RWPE2 (cell line): Measurements from ENCODE around the gene DCBLD2.
A peak's percentile ranks its signal among the peaks of the same experiment; 100 is the strongest.
"Not testable (repeated sequence)": the region's sequence is repeated elsewhere in the genome, so short reads cannot be mapped to it uniquely, and the experiment has no call there.

Experiments used
- ATAC-seq: fragments of 200-7000 bp; cut with Tn5 transposase; 3 replicates; pipeline ENCODE4 v1.9.1; 2021; ENCODE audit warnings: low read depth
- DNase-seq: peaks from one replicate; pipeline ENCODE4 v3.0.0-alpha.2; 2020; ENCODE audit warnings: low spot score
- H3K27ac ChIP-seq: fragments of 450-650 bp; 2 replicates; pipeline ENCODE4 v1.5.1; 2017; ENCODE audit warnings: mild to moderate bottlenecking; ENCODE audit not compliant: poor library complexity, severe bottlenecking
- H3K27me3 ChIP-seq: fragments of 250-450 bp; sonication (Bioruptor Pico); 2 replicates; pipeline ENCODE4 v1.5.1; 2021; ENCODE audit warnings: mild to moderate bottlenecking, moderate library complexity; ENCODE audit not compliant: insufficient read depth, poor library complexity, severe bottlenecking
- H3K36me3 ChIP-seq: fragments of 250-450 bp; sonication (Bioruptor Pico); 2 replicates; pipeline ENCODE4 v1.5.1; 2020; ENCODE audit warnings: low read depth, mild to moderate bottlenecking, moderate library complexity
- H3K4me1 ChIP-seq: fragments of 250-450 bp; sonication (Bioruptor Pico); 2 replicates; pipeline ENCODE4 v1.5.1; 2021; ENCODE audit warnings: mild to moderate bottlenecking, moderate library complexity; ENCODE audit not compliant: insufficient read depth, poor library complexity, severe bottlenecking
- H3K4me3 ChIP-seq: fragments of 250-450 bp; sonication (Bioruptor Pico); 2 replicates; pipeline ENCODE4 v1.5.1; 2021; ENCODE audit warnings: mild to moderate bottlenecking, moderate library complexity; ENCODE audit not compliant: severe bottlenecking
- H3K9me3 ChIP-seq: fragments of 250-450 bp; sonication (Bioruptor Pico); 2 replicates; pipeline ENCODE4 v1.5.1; 2021; ENCODE audit warnings: mild to moderate bottlenecking, moderate library complexity; ENCODE audit not compliant: severe bottlenecking
- CTCF ChIP-seq: fragments of 450-650 bp; IDR thresholded peaks from one replicate; pipeline ENCODE4 v1.5.1; 2017; ENCODE audit warnings: mild to moderate bottlenecking, moderate library complexity; ENCODE audit not compliant: poor library complexity, severe bottlenecking

The DCBLD2 gene

GRCh38 chr3:98877132-98877531 lies 24.4 kb downstream of the DCBLD2 start:
- peak overlapping the region; percentile 35 for H3K27ac ChIP-seq
- H3K36me3 ChIP-seq = peaks cover 99% of the 10 kb centered on the region
- no peak for DNase-seq
- H3K9me3 ChIP-seq = no peaks in the 10 kb centered on the region
- TF ChIP-seq CTCF = no peak
- H3K4me3 ChIP-seq = no peak overlapping the region
- no peaks in the 10 kb centered on the region for H3K27me3 ChIP-seq
- peaks cover 13% of the 10 kb centered on the region for H3K4me1 ChIP-seq
- ATAC-seq = peak; percentile 58

GRCh38 chr3:98875535-98875934 lies 26.0 kb downstream of the DCBLD2 start:
- H3K27ac ChIP-seq = peak overlapping the region; percentile 13
- no peak overlapping the region for H3K4me3 ChIP-seq
- no peaks in the 10 kb centered on the region for H3K9me3 ChIP-seq
- peaks cover 10% of the 10 kb centered on the region for H3K4me1 ChIP-seq
- H3K36me3 ChIP-seq = peaks cover 99% of the 10 kb centered on the region
- H3K27me3 ChIP-seq = no peaks in the 10 kb centered on the region
- ATAC-seq (no peak), DNase-seq (no peak)
- TF ChIP-seq CTCF = no peak

- Histone ChIP-seq H3K27me3 (no peaks in the 10 kb centered on the region), H3K4me3 (no peak overlapping the region), H3K4me1 (peaks cover 10% of the 10 kb centered on the region), H3K9me3 (no peaks in the 10 kb centered on the region), H3K27ac (peak overlapping the region; percentile 13), H3K36me3 (peaks cover 97% of the 10 kb centered on the region)
- ATAC-seq = no peak
- no peak for DNase-seq
- TF ChIP-seq CTCF = no peak
Measured at GRCh38 chr3:98874602-98875249, 26.8 kb downstream of the DCBLD2 start.

- ATAC-seq = no peak
- Histone ChIP-seq H3K27ac (no peak overlapping the region), H3K36me3 (peaks cover 99% of the 10 kb centered on the region), H3K27me3 (no peaks in the 10 kb centered on the region), H3K4me3 (no peak overlapping the region), H3K4me1 (no peaks in the 10 kb centered on the region), H3K9me3 (peaks cover 8% of the 10 kb centered on the region)
- no peak for DNase-seq
- no peak for TF ChIP-seq CTCF
Measured at GRCh38 chr3:98869391-98869790, 32.1 kb downstream of the DCBLD2 start.

GRCh38 chr3:98857971-98858370 lies 43.5 kb downstream of the DCBLD2 start:
- DNase-seq, H3K9me3 ChIP-seq, H3K27me3 ChIP-seq, H3K4me3 ChIP-seq, H3K27ac ChIP-seq, ATAC-seq: not testable (repeated sequence)
- Histone ChIP-seq H3K36me3 (peaks cover 58% of the 10 kb centered on the region), H3K4me1 (peaks cover 16% of the 10 kb centered on the region)

GRCh38 chr3:98857258-98857657 lies 44.2 kb downstream of the DCBLD2 start:
- H3K4me3 ChIP-seq, H3K27me3 ChIP-seq, ATAC-seq, DNase-seq, H3K9me3 ChIP-seq: not testable (repeated sequence)
- H3K4me1 ChIP-seq = peaks cover 16% of the 10 kb centered on the region
- H3K36me3 ChIP-seq = peaks cover 62% of the 10 kb centered on the region
- H3K27ac ChIP-seq = peak overlapping the region; percentile 64
